Right ventricle myocardium superior (tissue), 1 donor: ENCODE results near the gene KIRREL3. TPM values are rescaled to one million over a fixed set of nuclear protein-coding genes. Genes with fewer than 3 reads are reported as not detected.

ENCODE experiments used
- ATAC-seq: fragments of 200-7000 bp; cut with Tn5 transposase; one replicate; pipeline ENCODE4 v1.9.1; 2020; ENCODE audit warnings: mild to moderate bottlenecking; ENCODE audit not compliant: poor library complexity
- DNase-seq: peaks from one replicate; pipeline ENCODE4 v3.0.0-alpha.2; 2020
- intact Hi-C: fragments of 100-400 bp; cut with DNase I; formaldehyde crosslinking; loops from one replicate; pipeline ENCODE4 v1.11.2; 2022
- total RNA-seq: library from RNA; stranded (reverse); fragmentation: NEBNext Ultra II Directional; extraction: Animal tissue kit (Norgen Biotek cat#: 25700); gene quantifications from one replicate; pipeline ENCODE4 v1.2.1, GENCODE V29; 2021
- donor health status: DM: no; HTN: yes; CAD: no; lungs with severe emphysema.

KIRREL3 gene
- total RNA-seq, 1 donor from 2014 or later = 0.08 TPM

GRCh38 chr11:126821827-126822226 is 178.7 kb downstream of the KIRREL3 start:
- ATAC-seq (no peak), DNase-seq (no peak)
- intact Hi-C loops = no loop called here

GRCh38 chr11:126819194-126819593 is 181.4 kb downstream of the KIRREL3 start:
- ATAC-seq (no peak), DNase-seq (no peak)
- intact Hi-C loops = no loop called here

DNA sequence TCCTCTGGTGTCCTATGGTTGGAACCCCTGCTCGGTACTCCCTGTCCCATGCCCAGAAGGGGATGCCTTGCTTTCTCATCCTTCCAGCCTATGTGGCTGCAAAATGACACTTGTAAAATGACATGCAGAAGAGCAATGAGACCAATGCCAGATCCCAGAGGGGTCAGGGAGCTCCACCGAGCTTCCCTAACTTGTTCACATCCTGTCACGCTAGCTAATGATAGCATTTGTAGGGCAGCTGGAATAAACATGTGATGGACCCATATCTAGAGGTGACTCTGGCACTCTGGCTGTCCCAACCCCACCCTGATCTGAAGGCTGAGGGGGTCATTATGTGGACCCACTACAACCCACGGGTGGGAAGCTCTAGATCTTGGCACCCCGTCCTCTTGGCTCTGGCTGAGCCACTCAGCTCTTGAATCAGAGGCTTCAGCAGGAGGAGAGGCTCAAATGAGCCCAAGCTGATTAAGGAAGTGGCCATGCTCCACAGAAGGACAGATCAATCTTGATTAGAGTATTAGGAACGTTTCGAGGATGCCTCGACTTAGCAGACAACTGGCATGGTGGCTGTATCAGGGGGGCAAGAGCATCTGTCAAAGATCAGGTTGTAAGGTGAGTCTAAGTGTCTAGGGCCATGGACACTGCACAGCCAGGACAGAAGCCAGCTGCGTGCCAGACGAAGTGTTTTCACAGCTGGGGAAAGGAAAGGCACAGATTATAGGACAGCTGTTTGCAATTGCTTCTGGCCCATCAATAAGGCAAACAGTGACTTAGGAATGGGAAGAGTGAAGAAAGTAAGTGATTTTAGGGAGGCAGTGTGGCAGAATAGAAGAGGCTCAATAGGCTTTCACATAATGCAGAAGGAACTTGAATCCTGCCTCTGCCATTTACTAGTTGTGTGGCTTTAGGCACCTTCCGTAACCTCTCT is 182.8 kb downstream of the KIRREL3 start:
- DNase-seq = no peak
- ATAC-seq = no peak
- intact Hi-C loops = no loop called here

GRCh38 chr11:126817096-126817495 is 183.5 kb downstream of the KIRREL3 start:
- intact Hi-C loops = no loop called here
- ATAC-seq (no peak), DNase-seq (no peak)

DNA sequence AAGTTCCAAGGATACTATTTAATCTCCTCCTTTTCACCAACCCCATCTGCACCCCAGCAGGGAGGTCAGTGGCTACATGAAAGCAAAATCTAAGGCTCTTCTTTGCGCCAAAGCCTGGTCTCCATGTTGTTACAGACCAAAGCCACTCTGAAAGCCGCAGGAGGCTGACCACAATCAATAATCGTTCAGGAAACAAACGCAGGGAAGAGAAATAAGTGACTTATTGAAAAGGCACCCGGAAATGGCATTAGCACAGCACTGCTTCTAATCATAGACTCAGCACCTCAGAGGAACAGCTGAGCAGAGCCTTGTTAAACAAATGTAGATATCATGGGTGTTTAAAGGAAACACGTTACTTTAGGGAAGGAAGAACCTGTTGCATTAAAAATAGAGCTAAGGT is 183.9 kb downstream of the KIRREL3 start:
- DNase-seq (no peak), ATAC-seq (no peak)
- intact Hi-C loops = no loop called here

GRCh38 chr11:126815111-126815510 is 185.5 kb downstream of the KIRREL3 start:
- DNase-seq (no peak), ATAC-seq (no peak)
- intact Hi-C loops = no loop called here

- ATAC-seq = no peak
- DNase-seq = no peak
- intact Hi-C loops = no loop called here
These were observed 189.8 kb downstream of the KIRREL3 start for GRCh38 chr11:126810776-126811175.

DNA sequence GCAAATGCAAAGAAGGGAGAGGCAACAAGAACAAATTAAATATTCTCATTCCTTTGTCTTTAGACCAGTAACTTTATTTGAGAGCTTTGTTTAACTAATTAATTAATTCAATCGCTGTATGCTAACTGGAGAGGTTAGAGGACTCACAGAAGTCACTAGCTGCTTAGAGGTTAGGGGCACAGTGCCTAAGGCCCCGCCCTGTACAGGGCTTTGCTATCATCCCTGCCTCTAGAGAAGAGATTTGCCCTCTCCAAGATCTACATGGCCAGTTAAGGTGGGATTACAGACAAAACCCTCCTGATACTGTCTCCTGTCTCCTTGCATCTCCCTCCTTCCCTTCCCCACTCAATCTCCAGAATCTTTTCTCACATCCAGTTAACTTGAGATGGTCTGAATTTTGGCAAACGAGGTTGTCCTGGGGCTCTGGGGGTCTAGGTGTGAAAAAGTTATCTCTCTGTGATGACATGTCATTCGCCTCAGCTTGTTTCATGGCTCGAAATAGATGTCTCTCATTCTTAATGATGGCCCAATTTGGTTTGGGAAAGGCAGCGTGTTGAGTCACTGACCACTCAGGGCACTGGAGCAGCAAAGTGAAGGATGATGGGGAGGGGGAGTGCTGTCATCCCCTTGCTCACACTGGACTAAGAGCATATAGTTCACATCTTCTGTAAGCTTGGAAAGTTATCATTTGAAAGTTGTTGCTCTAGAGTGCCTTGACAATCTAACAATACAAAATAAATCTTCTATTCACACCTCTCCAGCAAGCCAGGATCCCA is 190.9 kb downstream of the KIRREL3 start:
- intact Hi-C loops = no loop called here
- no peak for ATAC-seq
- DNase-seq = no peak

GRCh38 chr11:126808836-126809235 is 191.7 kb downstream of the KIRREL3 start:
- DNase-seq (no peak), ATAC-seq (no peak)
- intact Hi-C loops = no loop called here

DNA sequence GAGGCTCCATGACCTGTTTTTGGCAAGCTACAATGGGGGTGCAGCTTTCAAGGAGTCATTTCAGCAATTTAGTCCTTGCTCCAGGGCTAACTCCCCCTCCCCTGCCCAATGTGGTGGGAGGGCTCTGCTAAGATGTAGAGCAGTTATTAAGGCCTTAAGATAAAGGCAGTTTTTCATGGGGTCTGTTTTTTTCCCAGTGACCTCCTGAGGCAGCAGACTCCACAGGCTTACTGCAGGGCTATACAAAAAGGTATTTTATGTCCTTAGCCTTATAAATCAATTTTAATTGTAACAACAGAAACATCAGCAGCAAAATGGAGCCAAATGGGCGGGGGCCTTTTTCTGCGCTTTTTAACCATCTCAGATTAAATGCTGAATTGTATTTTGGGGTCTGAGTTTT is 192.3 kb downstream of the KIRREL3 start:
- intact Hi-C loops = no loop called here
- DNase-seq = no peak
- ATAC-seq = no peak

DNA sequence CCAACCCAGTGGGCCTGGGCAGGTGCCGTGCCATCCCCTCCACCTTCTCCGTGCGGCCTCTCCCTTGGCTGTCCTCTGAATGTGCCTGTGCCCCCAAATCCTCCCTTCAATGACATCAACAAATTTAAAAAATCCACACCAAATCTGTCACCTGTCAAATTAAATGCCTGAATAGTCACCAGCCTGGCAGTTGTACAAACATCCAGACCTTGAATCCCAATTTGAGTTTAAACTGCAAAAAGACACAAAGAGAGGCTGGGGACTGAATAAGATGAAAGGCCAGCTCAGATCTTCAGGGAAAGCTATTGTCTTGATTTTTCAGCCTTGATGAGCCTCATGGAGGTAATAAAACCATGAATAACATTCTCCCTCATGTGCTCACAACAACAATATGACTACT is 194.7 kb downstream of the KIRREL3 start:
- ATAC-seq (no peak), DNase-seq (no peak)
- intact Hi-C loops = no loop called here

DNA sequence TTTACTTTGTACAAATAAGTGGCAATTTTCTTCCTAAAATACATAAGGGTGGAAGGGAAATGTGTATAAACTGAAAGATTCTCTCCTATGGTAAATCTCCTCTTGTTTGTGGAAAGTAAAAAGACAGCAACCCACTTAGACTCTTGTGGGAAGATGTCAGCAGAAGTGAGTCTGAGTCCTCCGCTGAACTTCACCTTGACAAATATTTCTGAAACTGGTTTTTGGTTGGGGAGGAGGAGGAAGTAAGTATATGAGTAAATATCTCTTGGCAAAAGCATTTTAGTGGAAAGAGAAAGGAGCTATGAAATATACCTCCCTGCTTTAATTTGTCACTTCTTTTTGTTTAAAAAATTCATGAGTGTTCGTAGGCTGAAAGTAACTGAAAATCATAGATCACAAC is 196.2 kb downstream of the KIRREL3 start:
- intact Hi-C loops = no loop called here
- DNase-seq (no peak), ATAC-seq (no peak)

GRCh38 chr11:126800009-126800408 is 200.6 kb downstream of the KIRREL3 start:
- intact Hi-C loops = no loop called here
- no peak for ATAC-seq
- DNase-seq = no peak

GRCh38 chr11:126797457-126798169 is 203.0 kb downstream of the KIRREL3 start:
- intact Hi-C loops = no loop called here
- DNase-seq = no peak
- no peak for ATAC-seq

DNA sequence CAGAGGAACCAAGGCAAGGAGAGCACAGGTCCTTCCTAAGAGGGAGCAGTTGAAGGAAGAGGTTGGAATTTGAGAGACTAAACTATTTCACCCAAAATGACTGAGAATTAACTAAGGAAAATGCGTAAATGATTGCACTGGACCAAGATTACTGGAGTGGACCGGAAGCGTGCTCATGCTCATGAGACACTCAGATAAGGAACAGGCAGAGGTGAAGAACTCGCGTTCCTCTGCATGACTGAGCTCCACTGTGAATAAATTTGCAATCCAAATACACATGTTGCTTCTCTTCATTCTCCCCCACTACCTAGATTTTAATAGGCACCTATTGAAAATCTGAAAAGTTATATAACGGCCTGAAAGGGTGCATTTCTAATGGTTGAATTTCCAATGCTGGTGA is 207.0 kb downstream of the KIRREL3 start:
- no peak for ATAC-seq
- DNase-seq = no peak
- intact Hi-C loops = no loop called here

GRCh38 chr11:126791991-126792390 is 208.6 kb downstream of the KIRREL3 start:
- intact Hi-C loops = no loop called here
- ATAC-seq = no peak
- DNase-seq = no peak

DNA sequence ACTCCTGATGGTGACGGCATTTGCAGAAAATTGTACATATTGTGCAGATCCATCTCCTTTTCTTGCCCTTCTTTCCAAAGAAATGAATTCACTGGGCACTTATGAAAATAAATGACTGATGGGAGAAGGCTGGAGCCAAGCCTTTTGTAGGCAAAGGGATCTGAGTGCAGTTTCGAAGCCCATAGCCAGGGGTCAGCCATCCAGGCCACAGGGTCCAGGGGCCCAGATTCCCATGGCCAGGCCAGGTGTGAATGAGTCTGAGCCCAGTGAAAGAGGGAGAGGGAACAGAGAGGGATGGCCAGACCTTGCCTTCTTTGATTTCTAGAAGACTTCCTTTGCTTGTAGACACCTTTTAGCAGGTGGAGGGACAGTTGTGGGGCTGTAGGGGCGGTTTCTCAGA is 209.1 kb downstream of the KIRREL3 start:
- DNase-seq (no peak), ATAC-seq (no peak)
- intact Hi-C loops = no loop called here

DNA sequence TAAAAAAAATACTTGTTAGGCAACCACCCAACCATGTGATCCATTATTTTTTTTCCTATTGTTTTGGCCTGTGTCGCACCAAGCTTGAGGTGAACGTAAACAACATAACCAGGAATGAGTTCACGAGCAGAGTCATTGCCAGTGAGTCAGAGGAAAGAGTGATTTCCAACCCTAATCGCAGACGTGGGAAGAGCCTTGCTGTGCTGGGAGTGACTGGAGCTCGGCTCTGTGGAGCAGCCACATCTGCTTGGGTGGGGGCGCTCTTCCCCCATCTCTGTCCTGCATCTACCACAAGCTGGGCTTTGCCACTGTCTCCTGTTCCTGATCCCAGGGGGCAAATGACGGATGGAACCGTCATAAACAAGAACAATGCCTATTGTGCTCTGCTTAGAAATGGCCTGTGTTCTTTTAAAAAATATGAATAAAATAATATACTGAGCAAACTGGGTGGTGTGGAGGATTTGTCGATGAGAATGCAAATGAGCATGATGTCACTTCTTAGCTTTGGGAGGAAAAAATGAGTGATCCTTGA is 210.0 kb downstream of the KIRREL3 start:
- DNase-seq (no peak), ATAC-seq (no peak)
- intact Hi-C loops = no loop called here

- DNase-seq (no peak), ATAC-seq (no peak)
- intact Hi-C loops = no loop called here
These were observed 217.8 kb downstream of the KIRREL3 start for GRCh38 chr11:126782810-126783209.
